Chondrocyte (in vitro differentiated cells): ENCODE measurements around the gene KLF8. TPM values are rescaled to one million over a fixed set of nuclear protein-coding genes. Genes with fewer than 3 reads are reported as not detected.

Experiments
- DNase-seq: peaks from one replicate; pipeline ENCODE4 v3.0.0; 2021; ENCODE audit warnings: mixed read lengths, low spot score
- H3K27ac Mint-ChIP-seq: one replicate; pipeline ENCODE4 v1.8.0; 2021; ENCODE audit warnings: mild to moderate bottlenecking, moderate library complexity, mixed read lengths; ENCODE audit not compliant: unreplicated experiment
- H3K27me3 Mint-ChIP-seq: 2 replicates; pipeline ENCODE4 v1.8.0; 2021; ENCODE audit warnings: low read depth, mixed read lengths
- H3K36me3 Mint-ChIP-seq: 2 replicates; pipeline ENCODE4 v1.8.0; 2021; ENCODE audit warnings: low read depth, mixed read lengths
- H3K4me1 Mint-ChIP-seq: 2 replicates; pipeline ENCODE4 v1.8.0; 2021; ENCODE audit warnings: low read depth, mild to moderate bottlenecking, mixed read lengths
- H3K4me3 Mint-ChIP-seq: one replicate; pipeline ENCODE4 v1.8.0; 2021; ENCODE audit warnings: mild to moderate bottlenecking, moderate library complexity, mixed read lengths; ENCODE audit not compliant: unreplicated experiment
- H3K9me3 Mint-ChIP-seq: 2 replicates; pipeline ENCODE4 v1.8.0; 2021; ENCODE audit warnings: low read depth, mixed read lengths
- total RNA-seq: library from RNA; stranded (reverse); gene quantifications from 3 replicates; pipeline ENCODE4 v1.2.1, GENCODE V29; 2021
- TF ChIP-seq, protein P1 (sequence below): fragments of 200-600 bp; sonication (generic); IDR thresholded peaks from 2 replicates; pipeline ENCODE4 v1.5.0; 2021; ENCODE audit warnings: antibody characterized with exemption, mild to moderate bottlenecking, moderate library complexity

The KLF8 gene
- total RNA-seq, 1 donor from 2014 or later: 1.4 TPM

DNA sequence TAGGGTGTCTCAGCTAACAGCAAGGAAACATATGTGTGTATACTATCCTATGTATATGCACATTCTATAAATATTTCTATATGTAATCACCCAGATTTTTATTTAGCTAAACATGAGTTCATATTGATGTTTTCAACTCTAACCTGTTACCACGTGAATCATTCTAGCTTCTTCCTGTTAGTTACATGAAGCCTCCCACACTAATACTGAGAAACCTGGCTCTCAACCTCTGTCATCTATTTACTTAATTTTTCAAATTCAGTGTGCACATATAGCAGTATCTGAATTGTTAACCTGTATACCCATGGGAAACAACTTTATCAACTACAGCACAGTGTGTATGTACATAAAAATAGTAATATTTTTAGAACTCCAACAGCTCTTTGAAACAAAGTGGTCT lies 57.3 kb downstream of the KLF8 start:
- no peaks in the 10 kb centered on the region for H3K36me3 Mint-ChIP-seq
- H3K27ac Mint-ChIP-seq: no peak overlapping the region
- TF ChIP-seq, protein P1, sequence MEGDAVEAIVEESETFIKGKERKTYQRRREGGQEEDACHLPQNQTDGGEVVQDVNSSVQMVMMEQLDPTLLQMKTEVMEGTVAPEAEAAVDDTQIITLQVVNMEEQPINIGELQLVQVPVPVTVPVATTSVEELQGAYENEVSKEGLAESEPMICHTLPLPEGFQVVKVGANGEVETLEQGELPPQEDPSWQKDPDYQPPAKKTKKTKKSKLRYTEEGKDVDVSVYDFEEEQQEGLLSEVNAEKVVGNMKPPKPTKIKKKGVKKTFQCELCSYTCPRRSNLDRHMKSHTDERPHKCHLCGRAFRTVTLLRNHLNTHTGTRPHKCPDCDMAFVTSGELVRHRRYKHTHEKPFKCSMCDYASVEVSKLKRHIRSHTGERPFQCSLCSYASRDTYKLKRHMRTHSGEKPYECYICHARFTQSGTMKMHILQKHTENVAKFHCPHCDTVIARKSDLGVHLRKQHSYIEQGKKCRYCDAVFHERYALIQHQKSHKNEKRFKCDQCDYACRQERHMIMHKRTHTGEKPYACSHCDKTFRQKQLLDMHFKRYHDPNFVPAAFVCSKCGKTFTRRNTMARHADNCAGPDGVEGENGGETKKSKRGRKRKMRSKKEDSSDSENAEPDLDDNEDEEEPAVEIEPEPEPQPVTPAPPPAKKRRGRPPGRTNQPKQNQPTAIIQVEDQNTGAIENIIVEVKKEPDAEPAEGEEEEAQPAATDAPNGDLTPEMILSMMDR: no peak
- H3K4me1 Mint-ChIP-seq: no peaks in the 10 kb centered on the region
- DNase-seq: no peak
- H3K4me3 Mint-ChIP-seq: no peak overlapping the region
- H3K27me3 Mint-ChIP-seq: no peaks in the 10 kb centered on the region
- peaks cover 37% of the 10 kb centered on the region for H3K9me3 Mint-ChIP-seq

DNA sequence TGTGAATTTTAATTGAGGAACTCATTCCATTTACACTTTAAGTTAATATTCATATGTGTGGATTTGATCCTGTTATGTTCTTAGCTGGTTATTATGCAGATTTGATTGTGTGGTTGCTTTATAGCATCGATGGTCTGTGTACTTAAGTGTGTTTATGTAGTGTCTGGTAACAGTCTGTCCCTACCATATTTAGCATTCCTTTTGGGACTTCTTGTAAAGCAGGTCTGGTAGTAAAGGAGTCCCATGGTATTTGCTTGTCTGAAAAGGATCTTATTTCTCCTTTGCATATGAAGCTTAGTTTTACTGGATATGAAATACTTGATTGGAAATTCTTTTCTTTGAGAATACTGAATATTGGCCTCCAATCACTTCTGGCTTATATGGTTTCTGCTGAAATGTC lies 76.6 kb downstream of the KLF8 start:
- TF ChIP-seq, protein P1: no peak
- no peaks in the 10 kb centered on the region for H3K4me1 Mint-ChIP-seq
- no peak for DNase-seq
- H3K36me3 Mint-ChIP-seq: peaks cover 2% of the 10 kb centered on the region
- H3K9me3 Mint-ChIP-seq: peaks cover 50% of the 10 kb centered on the region
- no peak overlapping the region for H3K27ac Mint-ChIP-seq
- H3K4me3 Mint-ChIP-seq: no peak overlapping the region
- H3K27me3 Mint-ChIP-seq: no peaks in the 10 kb centered on the region

DNA sequence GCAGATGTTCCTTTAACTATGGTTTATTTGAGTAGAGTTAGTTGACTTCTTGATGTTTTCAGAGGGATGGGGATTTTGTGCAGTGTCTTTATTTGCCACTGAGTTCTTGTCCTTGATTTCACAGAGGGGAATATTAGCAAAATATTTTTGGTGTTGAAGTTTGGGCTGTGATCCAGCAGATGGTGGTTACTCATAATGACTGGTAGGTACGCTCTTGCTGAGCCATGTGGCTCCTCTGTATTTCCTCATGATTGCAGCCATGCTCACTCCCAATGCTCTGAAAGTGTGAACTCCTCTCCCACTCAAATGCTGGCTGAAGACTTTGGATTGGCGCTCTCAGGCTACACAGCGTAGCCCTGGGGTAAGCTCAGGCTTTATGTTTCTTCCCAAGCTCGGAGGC lies 77.7 kb downstream of the KLF8 start:
- no peak overlapping the region for H3K4me3 Mint-ChIP-seq
- H3K9me3 Mint-ChIP-seq: peaks cover 41% of the 10 kb centered on the region
- peaks cover 2% of the 10 kb centered on the region for H3K36me3 Mint-ChIP-seq
- no peaks in the 10 kb centered on the region for H3K27me3 Mint-ChIP-seq
- H3K4me1 Mint-ChIP-seq: no peaks in the 10 kb centered on the region
- TF ChIP-seq, protein P1: no peak
- H3K27ac Mint-ChIP-seq: no peak overlapping the region
- DNase-seq: no peak

DNA sequence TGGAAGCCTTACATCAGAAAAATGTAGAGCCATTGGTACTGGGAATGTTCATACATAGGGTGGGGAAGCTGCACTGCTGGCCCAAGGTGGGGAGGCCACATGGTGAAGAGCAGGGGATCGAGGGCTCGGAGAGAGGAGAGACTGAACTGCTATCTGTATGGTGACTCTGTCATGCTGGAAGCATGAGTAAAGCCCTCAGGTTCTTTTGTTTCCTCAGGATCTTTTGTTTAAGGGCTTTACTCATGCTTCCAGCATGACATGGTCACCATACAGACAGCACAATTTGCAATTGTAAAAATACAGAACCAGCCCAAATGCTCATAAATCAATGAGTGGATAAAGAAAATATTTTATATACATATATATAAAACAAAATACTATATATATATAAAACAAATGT lies 78.4 kb downstream of the KLF8 start:
- no peak for DNase-seq
- H3K9me3 Mint-ChIP-seq: peaks cover 37% of the 10 kb centered on the region
- no peaks in the 10 kb centered on the region for H3K27me3 Mint-ChIP-seq
- H3K4me1 Mint-ChIP-seq: no peaks in the 10 kb centered on the region
- H3K36me3 Mint-ChIP-seq: peaks cover 2% of the 10 kb centered on the region
- TF ChIP-seq, protein P1: no peak
- H3K27ac Mint-ChIP-seq: no peak overlapping the region
- no peak overlapping the region for H3K4me3 Mint-ChIP-seq

DNA sequence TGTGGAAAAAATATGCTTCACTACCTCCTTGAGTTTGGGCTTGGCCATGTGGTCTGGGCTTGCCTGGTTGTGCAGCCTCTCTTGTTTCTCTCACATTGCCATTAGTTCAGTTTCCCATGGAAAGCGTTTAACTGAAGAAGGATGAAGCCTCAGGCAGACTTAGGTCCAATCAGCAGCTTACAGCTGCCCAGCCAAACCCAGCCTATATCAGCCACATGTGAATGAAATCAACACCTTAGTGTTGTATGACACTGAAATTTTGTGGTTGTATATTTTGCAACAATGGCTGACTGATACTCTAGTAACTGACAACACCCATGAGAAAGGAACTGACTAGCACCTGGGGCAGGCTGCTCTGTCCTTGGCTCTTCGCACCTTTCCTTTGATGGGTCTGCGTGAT lies 81.2 kb downstream of the KLF8 start:
- H3K4me1 Mint-ChIP-seq: no peaks in the 10 kb centered on the region
- TF ChIP-seq, protein P1: no peak
- no peak overlapping the region for H3K4me3 Mint-ChIP-seq
- no peaks in the 10 kb centered on the region for H3K36me3 Mint-ChIP-seq
- no peak overlapping the region for H3K27ac Mint-ChIP-seq
- H3K27me3 Mint-ChIP-seq: no peaks in the 10 kb centered on the region
- DNase-seq: no peak
- H3K9me3 Mint-ChIP-seq: peaks cover 40% of the 10 kb centered on the region
